Measurements from ENCODE around the gene MAPK8IP2.
"Not testable (repeated sequence)": the region's sequence is repeated elsewhere in the genome, so short reads cannot be mapped to it uniquely, and the experiment has no call there.

GRCh38 chr22:50659711-50660110, 59.1 kb downstream of the MAPK8IP2 start:
- not testable (repeated sequence) for TF ChIP-seq CTCF, POLR2A (IDR thresholded peaks at IDR 0.05)
